ENCODE results near the gene ATL3.

DNA sequence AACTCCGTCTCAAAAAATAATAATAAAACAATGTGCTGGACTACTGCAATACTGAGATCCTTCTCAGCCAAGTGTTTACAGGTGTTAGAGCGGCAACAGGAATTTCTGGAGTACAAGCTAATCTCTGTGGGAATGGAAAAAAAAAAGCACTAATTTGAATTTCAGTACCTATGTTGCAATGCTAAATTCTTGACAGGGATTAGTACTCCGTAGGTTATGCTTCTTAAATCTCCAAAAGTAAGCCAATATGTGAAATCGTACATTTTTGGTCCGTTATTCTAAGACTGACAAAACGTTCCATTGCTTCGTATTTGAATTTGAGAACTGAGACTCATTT lies 1.1 kb downstream of the ATL3 start:
- TF ChIP-seq, protein P1, sequence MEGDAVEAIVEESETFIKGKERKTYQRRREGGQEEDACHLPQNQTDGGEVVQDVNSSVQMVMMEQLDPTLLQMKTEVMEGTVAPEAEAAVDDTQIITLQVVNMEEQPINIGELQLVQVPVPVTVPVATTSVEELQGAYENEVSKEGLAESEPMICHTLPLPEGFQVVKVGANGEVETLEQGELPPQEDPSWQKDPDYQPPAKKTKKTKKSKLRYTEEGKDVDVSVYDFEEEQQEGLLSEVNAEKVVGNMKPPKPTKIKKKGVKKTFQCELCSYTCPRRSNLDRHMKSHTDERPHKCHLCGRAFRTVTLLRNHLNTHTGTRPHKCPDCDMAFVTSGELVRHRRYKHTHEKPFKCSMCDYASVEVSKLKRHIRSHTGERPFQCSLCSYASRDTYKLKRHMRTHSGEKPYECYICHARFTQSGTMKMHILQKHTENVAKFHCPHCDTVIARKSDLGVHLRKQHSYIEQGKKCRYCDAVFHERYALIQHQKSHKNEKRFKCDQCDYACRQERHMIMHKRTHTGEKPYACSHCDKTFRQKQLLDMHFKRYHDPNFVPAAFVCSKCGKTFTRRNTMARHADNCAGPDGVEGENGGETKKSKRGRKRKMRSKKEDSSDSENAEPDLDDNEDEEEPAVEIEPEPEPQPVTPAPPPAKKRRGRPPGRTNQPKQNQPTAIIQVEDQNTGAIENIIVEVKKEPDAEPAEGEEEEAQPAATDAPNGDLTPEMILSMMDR (IDR thresholded peaks at IDR 0.05) = no peak
- no peak for TF ChIP-seq POLR2A (IDR thresholded peaks at IDR 0.05)

All from heart left ventricle (tissue), 13 donors.